GM23248 (cell line): ENCODE results near the gene SARDH.

Source experiments
- EZH2 ChIP-seq: fragments of 200-600 bp; sonication (generic); IDR thresholded peaks from 2 replicates; pipeline ENCODE4 v1.6.1; 2018; ENCODE audit warnings: antibody characterized with exemption, mild to moderate bottlenecking; ENCODE audit not compliant: insufficient read depth, poor library complexity, severe bottlenecking
- EZH2phosphoT487 ChIP-seq: fragments of 200-600 bp; sonication (generic); IDR thresholded peaks from 2 replicates; pipeline ENCODE4 v1.6.1; 2018; ENCODE audit warnings: antibody characterized with exemption, moderate library complexity, mild to moderate bottlenecking, low read depth; ENCODE audit not compliant: insufficient read depth

GRCh38 chr9:133710661-133711427, 27.3 kb downstream of the SARDH start:
- TF ChIP-seq EZH2phosphoT487 (no peak), EZH2 (no peak)
